A549 treated with CpdA at 1 μM for 4 hours (cell line): ENCODE measurements around the gene MEIG1. TPM values are rescaled to one million over a fixed set of nuclear protein-coding genes. Genes with fewer than 3 reads are reported as not detected.

ENCODE experiments used
- total RNA-seq: library from RNA; stranded (reverse); fragments of 200-300 nt; extraction: Qiagen RNA extraction; gene quantifications from 5 replicates; pipeline ENCODE4 v1.2.3, GENCODE V29; 2022; ENCODE audit warnings: low read depth

The MEIG1 gene, protein sequence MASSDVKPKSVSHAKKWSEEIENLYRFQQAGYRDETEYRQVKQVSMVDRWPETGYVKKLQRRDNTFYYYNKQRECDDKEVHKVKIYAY
- total RNA-seq: 0.74 to 1.4 TPM (median 0.98 TPM) in 4 of 5 replicates, not detected in the other

DNA sequence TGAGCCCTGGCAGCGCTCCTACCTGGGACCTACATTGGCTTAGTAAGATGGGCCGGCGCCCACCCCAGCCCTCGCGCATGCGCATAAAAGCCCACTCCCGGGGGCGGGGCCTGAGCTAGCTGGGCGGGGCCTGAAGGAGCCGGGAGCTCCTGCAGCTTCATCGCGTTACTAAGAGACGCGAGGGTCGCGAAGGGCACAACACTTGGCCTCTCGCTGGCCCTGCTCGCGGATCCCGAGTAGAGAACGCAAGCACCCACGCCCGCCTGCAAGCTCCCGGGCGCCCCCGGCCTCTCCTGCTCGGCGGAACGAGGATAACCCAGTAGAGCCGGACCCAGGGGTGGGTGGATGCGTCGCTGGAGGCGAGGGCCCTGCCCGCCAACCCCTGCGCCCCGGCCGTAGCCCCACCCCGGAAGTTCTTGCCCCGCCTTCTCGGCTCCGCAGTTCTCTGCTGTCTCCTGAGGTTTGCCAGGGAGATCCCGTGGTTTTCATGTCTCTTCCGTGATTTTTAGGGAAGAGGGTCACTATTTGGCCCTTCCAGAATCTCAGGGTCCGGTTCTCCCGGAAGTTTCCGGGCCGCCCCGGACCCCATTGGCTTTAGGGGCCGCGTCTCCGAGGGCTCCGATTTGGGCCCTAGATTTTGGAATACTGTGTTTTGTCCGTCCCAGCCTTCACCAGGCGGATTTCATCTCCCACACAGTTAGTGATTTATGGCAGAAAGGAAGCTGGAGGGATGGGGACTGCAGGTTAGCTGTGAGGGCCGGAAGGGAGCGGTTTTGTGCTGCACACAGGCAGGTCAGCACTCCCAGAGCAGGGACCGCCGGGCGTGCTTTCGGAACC is at the start of gene MEIG1:
Gene MEIG1 (plus strand): TSS at position 168 of the 837 bp plus-strand sequence. CDS start 7,081 bp downstream, outside the sequence.

DNA sequence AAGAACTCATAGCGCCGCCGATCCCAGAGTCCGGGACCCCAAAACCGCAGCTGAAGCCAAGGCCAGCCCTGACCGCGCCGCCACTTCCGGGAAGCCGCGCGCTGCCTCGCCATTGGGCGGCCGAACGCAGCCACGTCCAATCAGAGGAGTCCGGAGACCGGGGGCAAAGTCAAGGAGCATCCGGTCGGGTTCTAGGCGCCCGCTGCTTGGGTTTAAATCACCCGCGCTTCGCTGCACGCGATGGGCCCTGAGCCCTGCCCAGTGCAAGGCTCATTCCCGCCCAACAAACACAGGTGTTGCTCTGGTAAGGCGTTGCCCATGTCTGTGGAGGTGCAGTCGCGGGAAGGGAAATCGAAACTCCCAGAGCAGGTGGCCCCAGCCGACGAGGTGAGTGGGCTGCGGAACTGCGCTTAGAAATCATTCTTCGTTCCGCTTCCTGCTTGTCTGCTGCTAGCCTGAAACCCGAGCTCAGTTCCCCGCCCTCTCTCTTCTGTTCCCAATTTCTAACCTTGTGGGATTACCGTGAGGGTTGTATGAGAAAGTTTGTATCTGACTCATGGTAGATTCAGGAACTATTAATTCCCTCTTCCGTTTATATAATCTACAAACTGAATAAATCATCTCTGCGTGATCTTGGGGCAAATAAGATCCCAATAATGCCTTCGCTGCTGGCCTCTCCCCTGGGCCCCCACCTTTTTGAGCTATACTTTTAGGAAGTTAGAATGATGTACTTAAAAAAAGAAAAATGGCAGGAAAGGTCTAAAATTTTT is 5.0 kb upstream of the MEIG1 start, which contains the start of gene DCLRE1C:
Gene DCLRE1C (minus strand): TSS at position 96 of the 770 bp plus-strand sequence. CDS start 86 bp downstream, at position 10.

Other genes with a start within 250 kb of the MEIG1 start
- gene FAM107B, start 184.5 kb upstream of the MEIG1 start, total RNA-seq: 147 to 212 TPM (median 176 TPM) in 5 replicates
- gene CDNF, start 121.4 kb upstream of the MEIG1 start, total RNA-seq: 0.81 to 2.4 TPM (median 0.99 TPM) in 5 replicates
- 45.9 to 50.4 TPM (median 47.9 TPM) in 5 replicates for gene HSPA14, start 121.1 kb upstream of the MEIG1 start, total RNA-seq
- gene MSANTD7, start 121.1 kb upstream of the MEIG1 start, total RNA-seq: 12.1 to 13.9 TPM (median 12.9 TPM) in 5 replicates
- 19.7 to 21.6 TPM (median 21.2 TPM) in 5 replicates for gene SUV39H2, start 80.5 kb upstream of the MEIG1 start, total RNA-seq
- gene DCLRE1C, start 5.3 kb upstream of the MEIG1 start, total RNA-seq: 4.6 to 7.8 TPM (median 6.2 TPM) in 5 replicates
- gene OLAH, start 84.6 kb downstream of the MEIG1 start, total RNA-seq: 0.05 TPM in 1 of 5 replicates, not detected in the others
- 0.48 to 1.3 TPM (median 0.95 TPM) in 5 replicates for gene ACBD7, start 129.4 kb downstream of the MEIG1 start, total RNA-seq
- gene RPP38, start 138.0 kb downstream of the MEIG1 start, total RNA-seq: 33.9 to 39.0 TPM (median 37.2 TPM) in 5 replicates
- 23.0 to 30.6 TPM (median 25.5 TPM) in 5 replicates for gene NMT2, start 209.3 kb downstream of the MEIG1 start, total RNA-seq